ENCODE data around the gene MIDN. TPM values are rescaled to one million over a fixed set of nuclear protein-coding genes. Genes with fewer than 3 reads are reported as not detected.

Gene MIDN
- polyA plus RNA-seq, 6 donors from 2014 or later: 0.78 to 5.5 (median 2.7) TPM

DNA sequence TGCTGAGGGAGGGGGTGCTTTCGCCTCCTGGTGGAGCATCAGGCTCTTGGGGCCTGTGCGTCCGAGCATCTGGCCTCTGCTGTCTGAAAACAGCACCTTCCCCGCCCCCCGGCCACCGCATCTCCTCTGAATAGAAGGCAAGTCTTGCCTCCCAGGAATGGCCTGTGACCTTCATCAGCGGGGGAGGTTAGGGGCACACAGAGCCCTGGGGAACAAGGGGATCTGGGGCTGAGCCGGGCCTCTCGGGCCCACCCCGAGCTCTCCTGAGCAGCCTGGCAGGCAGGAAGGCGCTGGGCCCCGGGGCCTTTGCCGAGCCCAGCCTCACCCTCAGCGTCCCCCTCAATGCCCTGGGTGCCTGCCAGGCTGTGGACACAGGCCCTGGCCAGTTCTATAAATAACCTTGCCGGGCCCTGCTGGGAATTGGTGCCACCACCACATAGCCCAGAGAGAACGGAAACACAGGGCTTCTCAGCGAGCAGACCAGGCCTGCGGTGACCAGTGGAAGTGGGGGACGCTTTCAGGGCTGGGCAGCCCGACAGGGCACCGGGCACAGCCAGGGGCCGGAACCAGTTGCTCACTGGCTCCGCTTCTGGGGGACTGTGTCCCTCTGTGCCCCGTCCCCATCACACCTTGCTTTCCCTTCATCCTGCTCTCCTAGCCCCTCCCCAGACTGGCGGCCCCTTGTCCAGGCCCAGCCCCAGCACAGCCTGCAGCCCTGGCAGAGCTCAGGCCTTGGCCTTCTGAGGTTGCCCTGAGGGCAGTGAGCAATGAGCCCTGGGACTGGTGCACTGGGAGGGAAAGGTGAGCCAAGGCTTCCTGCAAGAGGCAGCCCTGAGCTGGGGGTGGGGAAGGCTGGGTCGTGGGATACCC is 33.3 kb upstream of the MIDN start:
- Mint-ChIP-seq H3K36me3 (no peaks in the 10 kb centered on the region), H3K9me3 (no peaks in the 10 kb centered on the region), H3K4me3 (no peak overlapping the region), H3K27ac (peak overlapping the region in 3 of 6 donors; percentile 11 to 78 (median 23)), H3K27me3 (no peaks in the 10 kb centered on the region), H3K4me1 (peaks cover 17 to 43% (median 31%) of the 10 kb centered on the region in 3 donors)
- DNase-seq (no peak), ATAC-seq (ENCODE audit: low read depth in 2 of 2) (no peak)

DNA sequence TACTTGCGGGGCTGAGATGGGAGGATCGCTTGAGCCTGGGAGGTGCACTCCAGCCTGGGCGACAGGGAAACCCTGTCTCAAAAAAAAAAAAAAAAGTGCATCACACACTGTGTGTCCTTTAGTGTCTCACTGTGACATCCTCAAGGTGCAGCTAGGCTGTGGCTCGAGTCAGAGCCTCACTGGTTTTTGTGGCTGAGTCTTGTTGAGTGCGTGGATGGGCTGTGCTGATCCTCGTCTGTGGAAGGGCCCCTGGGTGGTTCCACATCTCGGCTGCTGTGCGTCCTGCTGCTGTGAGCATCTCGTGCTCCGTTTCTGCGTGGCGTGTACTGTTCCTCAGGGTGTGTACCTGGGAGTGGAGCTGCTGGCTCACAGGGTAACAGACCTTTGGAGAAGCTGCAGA is 31.6 kb upstream of the MIDN start:
- Mint-ChIP-seq H3K27ac (peak overlapping the region in 1 of 6 donors; percentile 49), H3K4me3 (no peak overlapping the region), H3K36me3 (no peaks in the 10 kb centered on the region), H3K4me1 (peaks cover 14 to 31% (median 20%) of the 10 kb centered on the region in 3 donors), H3K27me3 (no peaks in the 10 kb centered on the region), H3K9me3 (no peaks in the 10 kb centered on the region)
- DNase-seq: no peak
- ATAC-seq (ENCODE audit: low read depth in 2 of 2): no peak

DNA sequence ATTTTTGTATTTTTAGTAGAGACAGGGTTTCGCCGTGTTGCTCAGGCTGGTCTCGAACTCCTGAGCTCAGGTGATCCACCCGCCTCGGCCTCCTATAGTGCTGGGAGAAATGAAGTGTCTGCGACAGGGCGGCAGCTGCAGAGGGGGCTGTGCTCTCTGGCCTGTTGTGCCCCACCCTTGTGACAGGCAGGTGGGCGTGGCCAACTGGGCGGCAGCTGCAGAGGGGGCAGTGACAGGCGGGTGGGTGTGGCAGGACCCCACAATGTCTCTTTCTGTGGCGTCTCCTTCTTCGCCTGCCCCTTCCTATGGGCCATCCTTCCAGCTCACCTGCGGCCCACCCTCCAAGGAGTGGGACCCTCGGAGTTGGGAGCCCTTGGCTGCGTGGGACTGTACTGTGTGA is 31.0 kb upstream of the MIDN start:
- H3K27me3 Mint-ChIP-seq: no peaks in the 10 kb centered on the region
- no peak overlapping the region for H3K4me3 Mint-ChIP-seq
- peaks cover 12 to 27% (median 19%) of the 10 kb centered on the region in 3 donors for H3K4me1 Mint-ChIP-seq
- no peaks in the 10 kb centered on the region for H3K36me3 Mint-ChIP-seq
- ATAC-seq (ENCODE audit: low read depth in 2 of 2) (no peak), DNase-seq (no peak)
- peak overlapping the region in 1 of 6 donors; percentile 49 for H3K27ac Mint-ChIP-seq
- no peaks in the 10 kb centered on the region for H3K9me3 Mint-ChIP-seq

DNA sequence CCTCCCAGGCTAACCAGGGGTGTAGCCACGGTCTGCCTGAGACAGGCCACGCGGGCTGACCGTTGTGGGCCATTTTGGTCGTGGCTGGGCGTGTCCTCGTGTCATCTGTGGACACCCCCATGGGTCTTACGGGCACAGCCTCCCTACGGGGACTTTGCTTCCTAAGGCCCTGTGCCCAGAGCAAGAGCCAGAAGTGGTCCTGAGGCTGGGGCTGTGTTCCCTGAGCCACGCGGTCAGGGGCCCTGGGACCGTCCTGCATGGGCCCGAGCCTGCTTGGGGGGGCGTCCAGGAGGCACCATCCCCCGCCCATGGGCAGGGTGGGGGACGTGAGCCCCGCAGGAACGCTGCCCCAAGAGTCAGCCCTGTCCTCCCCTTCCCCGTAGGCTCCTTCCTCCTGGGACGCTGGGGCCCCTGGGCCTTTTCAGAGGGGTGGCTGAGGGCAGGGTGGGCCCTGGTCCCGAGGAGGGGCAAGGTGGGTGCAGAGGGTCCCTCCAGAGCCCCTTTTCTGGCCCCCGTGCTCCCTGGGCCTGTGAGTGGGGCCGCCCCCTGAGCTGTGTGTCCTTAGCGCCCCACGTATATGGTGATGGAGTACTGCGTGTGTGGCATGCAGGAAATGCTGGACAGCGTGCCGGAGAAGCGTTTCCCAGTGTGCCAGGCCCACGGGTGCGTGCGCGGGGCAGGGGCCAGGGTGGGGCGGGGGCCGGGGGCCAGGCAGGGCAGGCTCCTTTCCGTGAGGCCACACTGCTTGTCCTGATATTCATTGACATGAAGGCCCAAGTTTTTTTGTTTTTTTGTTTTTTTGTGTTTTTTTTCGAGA is 29.4 kb upstream of the MIDN start:
- H3K4me1 Mint-ChIP-seq: peaks cover 4 to 18% (median 11%) of the 10 kb centered on the region in 3 donors
- no peaks in the 10 kb centered on the region for H3K27me3 Mint-ChIP-seq
- ATAC-seq (ENCODE audit: low read depth in 2 of 2) (no peak), DNase-seq (no peak)
- no peak overlapping the region for H3K27ac Mint-ChIP-seq
- H3K9me3 Mint-ChIP-seq: no peaks in the 10 kb centered on the region
- no peak overlapping the region for H3K4me3 Mint-ChIP-seq
- H3K36me3 Mint-ChIP-seq: no peaks in the 10 kb centered on the region

DNA sequence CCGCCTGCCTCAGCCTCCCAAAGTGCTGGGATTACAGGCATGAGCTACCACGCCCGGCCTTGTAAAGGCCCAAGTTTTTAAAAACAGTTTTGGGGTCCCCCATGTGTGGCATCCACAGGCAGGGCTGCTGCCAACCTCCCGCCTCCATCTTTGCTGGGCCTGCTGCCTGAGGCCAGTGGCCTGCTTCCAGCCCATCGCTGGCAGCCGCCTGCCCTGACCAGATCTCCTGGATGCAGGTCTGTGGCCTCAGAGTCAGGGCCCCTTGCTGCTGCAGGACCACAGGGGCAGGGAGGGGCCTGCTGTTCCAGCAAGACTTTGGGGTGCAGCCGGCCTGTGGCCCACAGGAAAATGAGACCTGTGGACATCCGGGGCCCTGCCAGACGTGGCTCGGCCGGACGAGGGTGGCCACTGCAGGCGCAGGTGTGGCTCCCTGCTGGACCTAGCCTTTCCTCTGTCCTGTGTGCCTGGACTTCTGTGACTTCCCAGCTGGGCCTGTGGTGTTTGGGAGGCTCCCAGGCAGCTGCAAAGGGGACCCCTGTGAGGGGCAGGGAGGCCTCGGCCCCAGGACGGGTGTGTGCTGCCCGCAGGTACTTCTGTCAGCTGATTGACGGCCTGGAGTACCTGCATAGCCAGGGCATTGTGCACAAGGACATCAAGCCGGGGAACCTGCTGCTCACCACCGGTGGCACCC is 28.5 kb upstream of the MIDN start:
- Mint-ChIP-seq H3K27me3 (no peaks in the 10 kb centered on the region), H3K9me3 (no peaks in the 10 kb centered on the region), H3K4me1 (peaks cover 0 to 13% (median 5%) of the 10 kb centered on the region in 3 donors), H3K4me3 (peak overlapping the region in 1 of 8 donors; percentile 47), H3K27ac (no peak overlapping the region), H3K36me3 (no peaks in the 10 kb centered on the region)
- DNase-seq (no peak), ATAC-seq (ENCODE audit: low read depth in 2 of 2) (no peak)

DNA sequence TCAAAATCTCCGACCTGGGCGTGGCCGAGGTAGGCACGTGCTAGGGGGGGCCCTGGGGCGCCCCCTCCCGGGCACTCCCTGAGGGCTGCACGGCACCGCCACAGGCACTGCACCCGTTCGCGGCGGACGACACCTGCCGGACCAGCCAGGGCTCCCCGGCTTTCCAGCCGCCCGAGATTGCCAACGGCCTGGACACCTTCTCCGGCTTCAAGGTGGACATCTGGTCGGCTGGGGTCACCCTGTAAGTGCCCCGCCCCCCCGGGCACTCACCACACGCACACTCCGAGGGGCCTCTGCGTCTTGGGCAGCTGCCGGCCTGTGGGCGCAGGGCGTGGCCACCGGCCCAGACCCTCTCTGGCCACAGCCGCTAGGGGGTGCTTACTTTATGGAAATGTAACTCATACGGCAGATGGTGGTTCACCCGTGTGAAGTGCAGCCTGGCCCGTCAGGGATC is 27.9 kb upstream of the MIDN start:
- ATAC-seq (ENCODE audit: low read depth in 2 of 2) (no peak), DNase-seq (no peak)
- Mint-ChIP-seq H3K27ac (no peak overlapping the region), H3K9me3 (no peaks in the 10 kb centered on the region), H3K36me3 (no peaks in the 10 kb centered on the region), H3K4me3 (no peak overlapping the region), H3K27me3 (no peaks in the 10 kb centered on the region), H3K4me1 (peaks cover 0 to 13% (median 5%) of the 10 kb centered on the region in 3 donors)

DNA sequence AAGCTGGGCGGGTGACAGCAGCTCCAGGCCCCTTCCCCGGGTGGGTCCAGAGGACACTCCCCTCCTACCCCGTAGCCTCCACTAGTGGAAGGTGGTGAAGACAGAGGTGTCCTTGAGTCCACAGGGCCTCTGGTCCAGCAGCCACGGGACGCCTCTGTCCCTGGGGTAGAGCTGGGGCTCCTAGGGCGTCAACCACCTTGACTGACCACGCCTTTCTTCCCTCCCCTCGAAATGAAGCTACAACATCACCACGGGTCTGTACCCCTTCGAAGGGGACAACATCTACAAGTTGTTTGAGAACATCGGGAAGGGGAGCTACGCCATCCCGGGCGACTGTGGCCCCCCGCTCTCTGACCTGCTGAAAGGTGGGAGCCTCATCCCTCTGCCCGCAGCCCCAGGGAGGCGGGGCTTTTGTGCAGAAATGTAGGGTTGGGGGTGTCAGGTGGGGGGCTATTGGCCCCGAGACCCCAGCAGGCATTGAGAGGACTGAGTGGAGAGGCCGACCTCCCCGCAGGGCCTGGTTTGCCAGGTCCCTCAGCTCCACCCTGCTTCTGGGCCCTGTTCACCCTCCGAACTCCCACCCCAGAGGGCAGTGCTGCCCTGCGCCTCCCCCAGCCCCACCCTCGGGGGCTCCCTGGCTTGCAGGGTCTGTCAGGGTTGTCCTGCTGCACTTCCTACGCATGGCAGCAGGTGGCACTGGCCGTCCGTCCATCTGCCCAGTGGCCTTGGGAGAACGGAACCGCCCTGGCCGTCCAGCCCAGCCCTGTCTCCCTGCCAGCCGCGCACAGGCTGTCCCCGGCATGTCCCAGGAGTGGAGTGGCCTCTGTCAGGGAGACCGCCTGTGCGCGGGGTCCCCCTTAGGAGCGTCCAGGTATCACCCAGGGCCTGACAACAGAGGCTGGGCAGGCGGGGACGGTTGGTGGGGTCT is 27.1 kb upstream of the MIDN start:
- H3K9me3 Mint-ChIP-seq: no peaks in the 10 kb centered on the region
- no peaks in the 10 kb centered on the region for H3K27me3 Mint-ChIP-seq
- DNase-seq (no peak), ATAC-seq (ENCODE audit: low read depth in 2 of 2) (no peak)
- no peaks in the 10 kb centered on the region for H3K36me3 Mint-ChIP-seq
- H3K4me3 Mint-ChIP-seq: no peak overlapping the region
- H3K4me1 Mint-ChIP-seq: peaks cover 0 to 10% (median 5%) of the 10 kb centered on the region in 3 donors
- H3K27ac Mint-ChIP-seq: no peak overlapping the region

DNA sequence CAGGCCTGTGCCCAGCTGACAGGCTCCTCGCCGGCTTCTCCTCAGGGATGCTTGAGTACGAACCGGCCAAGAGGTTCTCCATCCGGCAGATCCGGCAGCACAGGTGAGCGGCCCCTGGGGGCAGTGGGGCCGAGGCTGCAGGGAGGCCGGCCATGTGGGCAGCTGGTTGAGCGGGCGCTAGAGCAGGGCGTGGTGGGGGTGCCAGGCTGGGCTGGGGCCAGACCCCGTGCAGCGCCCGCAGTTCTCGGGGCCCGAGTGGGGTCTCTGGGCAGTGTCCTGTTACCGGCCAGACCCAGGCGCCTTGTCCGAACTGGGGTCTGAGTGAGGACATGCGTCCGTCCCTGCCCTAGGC is 26.5 kb upstream of the MIDN start:
- Mint-ChIP-seq H3K27me3 (no peaks in the 10 kb centered on the region), H3K9me3 (no peaks in the 10 kb centered on the region), H3K4me3 (no peak overlapping the region), H3K36me3 (no peaks in the 10 kb centered on the region), H3K4me1 (peaks cover 0 to 7% (median 5%) of the 10 kb centered on the region in 3 donors), H3K27ac (no peak overlapping the region)
- no peak for DNase-seq
- no peak for ATAC-seq (ENCODE audit: low read depth in 2 of 2)

DNA sequence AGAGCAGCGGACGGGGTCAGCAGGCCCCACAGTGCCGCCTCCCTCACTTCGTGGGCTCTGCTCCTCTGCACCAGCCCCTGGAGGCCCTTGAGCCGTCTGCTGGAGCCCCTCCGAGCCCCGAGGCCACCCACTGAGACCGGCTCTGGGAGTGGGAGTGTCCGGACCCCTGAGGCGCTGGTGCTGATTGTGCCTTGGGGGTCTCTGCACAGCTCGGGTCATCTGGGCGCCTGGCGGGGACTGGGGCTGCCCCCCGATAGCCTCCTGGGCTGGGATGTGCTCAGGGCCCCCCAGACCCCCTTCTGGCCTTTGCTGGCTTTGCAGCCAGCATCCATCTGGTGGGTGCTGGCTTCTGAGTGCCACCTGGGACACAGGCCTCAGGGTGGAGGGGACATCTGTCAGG is 26.0 kb upstream of the MIDN start:
- ATAC-seq (ENCODE audit: low read depth in 2 of 2) (no peak), DNase-seq (no peak)
- H3K4me3 Mint-ChIP-seq: no peak overlapping the region

DNA sequence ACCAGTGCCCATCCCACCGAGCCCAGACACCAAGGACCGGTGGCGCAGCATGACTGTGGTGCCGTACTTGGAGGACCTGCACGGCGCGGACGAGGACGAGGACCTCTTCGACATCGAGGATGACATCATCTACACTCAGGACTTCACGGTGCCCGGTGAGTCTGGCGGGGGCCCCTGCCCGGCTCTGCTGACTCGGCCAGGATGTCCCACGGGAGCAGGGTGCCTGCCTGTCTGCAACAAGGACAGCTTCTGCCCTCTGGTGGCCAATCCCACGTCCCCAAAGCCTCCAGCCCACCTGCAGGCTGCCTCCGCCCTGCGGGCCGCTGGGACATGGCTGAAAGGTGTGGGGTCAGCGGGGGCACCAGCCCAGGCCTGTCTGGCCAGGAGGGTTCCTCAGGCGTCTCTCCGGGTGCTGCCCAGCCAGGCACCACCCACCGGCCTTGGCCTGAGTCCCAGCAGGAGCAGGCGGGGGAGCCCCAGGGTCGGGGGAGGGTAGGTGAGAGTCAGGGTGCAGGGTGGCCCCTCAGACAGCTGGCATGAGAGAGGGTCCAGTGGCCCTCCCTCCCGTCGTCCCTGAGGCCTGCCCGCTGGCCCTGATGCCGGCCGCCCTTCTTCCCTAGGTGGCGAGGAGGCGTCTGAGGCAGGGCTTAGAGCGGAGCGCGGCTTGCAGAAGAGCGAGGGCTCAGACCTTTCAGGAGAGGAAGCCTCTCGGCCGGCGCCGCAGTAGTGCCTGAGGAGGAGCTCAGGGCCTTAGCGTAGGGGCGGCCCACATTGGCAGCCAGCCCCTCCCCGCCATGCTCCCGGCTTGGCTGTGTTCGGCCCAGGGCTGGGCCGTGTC is 25.1 kb upstream of the MIDN start:
- Mint-ChIP-seq H3K4me1 (peaks cover 0 to under 1% (median 0%) of the 10 kb centered on the region in 3 donors), H3K4me3 (no peak overlapping the region), H3K27me3 (no peaks in the 10 kb centered on the region), H3K9me3 (no peaks in the 10 kb centered on the region), H3K36me3 (no peaks in the 10 kb centered on the region), H3K27ac (no peak overlapping the region)
- ATAC-seq (ENCODE audit: low read depth in 2 of 2): peak; percentile 37 to 49
- no peak for DNase-seq

More for the DNA sequence above, 26.0 kb upstream of the MIDN start:
- Mint-ChIP-seq H3K9me3 (no peaks in the 10 kb centered on the region), H3K27ac (no peak overlapping the region), H3K36me3 (no peaks in the 10 kb centered on the region), H3K27me3 (no peaks in the 10 kb centered on the region), H3K4me1 (peaks cover 0 to 6% (median 4%) of the 10 kb centered on the region in 3 donors)

DNA sequence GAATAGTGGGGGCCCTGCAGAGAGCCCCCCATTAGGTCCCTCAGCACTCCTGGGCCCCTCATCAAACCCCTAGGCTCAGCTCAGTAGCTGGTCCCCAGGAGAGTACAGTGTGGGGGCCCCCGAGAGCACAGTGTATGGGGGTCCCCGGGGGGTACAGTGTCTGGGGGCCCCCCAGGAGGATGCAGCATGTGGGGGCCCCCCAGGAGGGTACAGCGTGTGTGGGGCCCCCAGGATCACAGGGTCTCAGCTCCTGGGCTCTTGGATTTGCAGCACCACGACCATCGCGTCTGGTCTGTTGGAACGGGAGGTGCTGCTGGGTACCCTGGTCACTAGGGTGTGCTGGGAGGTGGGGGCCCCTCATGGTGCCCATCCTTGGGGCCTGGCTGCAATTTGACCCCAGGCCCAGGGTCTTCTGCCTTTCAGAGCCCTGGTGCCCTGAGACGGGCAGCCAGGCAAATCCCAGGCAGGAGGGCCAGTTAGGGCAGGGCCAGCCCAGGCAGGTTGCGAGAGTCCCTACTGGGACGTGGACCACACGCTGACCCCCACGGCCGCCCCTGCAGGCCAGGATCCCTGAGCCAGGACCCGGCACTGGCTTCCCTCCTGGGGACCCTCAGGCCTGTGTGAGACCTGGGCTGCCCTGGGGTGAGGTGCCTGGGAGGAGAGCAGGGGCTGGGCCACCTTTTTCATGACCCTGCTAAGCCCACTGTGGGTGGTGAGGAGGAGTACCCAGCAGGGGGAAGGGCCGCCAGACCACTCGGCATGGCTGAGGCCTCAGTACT is 24.1 kb upstream of the MIDN start:
- H3K9me3 Mint-ChIP-seq: no peaks in the 10 kb centered on the region
- no peak for ATAC-seq (ENCODE audit: low read depth in 2 of 2)
- no peak overlapping the region for H3K4me3 Mint-ChIP-seq
- no peak overlapping the region for H3K27ac Mint-ChIP-seq
- no peaks in the 10 kb centered on the region for H3K36me3 Mint-ChIP-seq
- H3K4me1 Mint-ChIP-seq: no peaks in the 10 kb centered on the region
- no peaks in the 10 kb centered on the region for H3K27me3 Mint-ChIP-seq
- no peak for DNase-seq

Measured in naive B cell (primary cell).